Sigmoid colon (tissue), 4 donors: Measurements from ENCODE around the gene PIGM.

Source experiments
- EP300 ChIP-seq, 4 donors: sonication (generic); formaldehyde crosslinking; IDR thresholded peaks; one replicate each; pipeline ENCODE4 v1.6.1; 2017; ENCODE audit warnings: antibody characterized with exemption in 4 of 4
- POLR2A ChIP-seq, 2 donors: fragments of 450-650 bp; IDR thresholded peaks; one replicate each; pipeline ENCODE4 v1.6.1; 2016; ENCODE audit warnings: antibody characterized with exemption in 2 of 2, mild to moderate bottlenecking in 2 of 2, moderate library complexity in 2 of 2
- TF ChIP-seq, protein P1 (sequence below), 4 experiments: fragments of 450-650 bp in 3 of 4; fragments of 200-600 bp in 1 of 4; IDR thresholded peaks; one replicate each; pipeline ENCODE4 v1.5.1; 2016 to 2019; ENCODE audit warnings: antibody characterized with exemption in 4 of 4, mild to moderate bottlenecking in 3 of 4, moderate library complexity in 2 of 4

DNA sequence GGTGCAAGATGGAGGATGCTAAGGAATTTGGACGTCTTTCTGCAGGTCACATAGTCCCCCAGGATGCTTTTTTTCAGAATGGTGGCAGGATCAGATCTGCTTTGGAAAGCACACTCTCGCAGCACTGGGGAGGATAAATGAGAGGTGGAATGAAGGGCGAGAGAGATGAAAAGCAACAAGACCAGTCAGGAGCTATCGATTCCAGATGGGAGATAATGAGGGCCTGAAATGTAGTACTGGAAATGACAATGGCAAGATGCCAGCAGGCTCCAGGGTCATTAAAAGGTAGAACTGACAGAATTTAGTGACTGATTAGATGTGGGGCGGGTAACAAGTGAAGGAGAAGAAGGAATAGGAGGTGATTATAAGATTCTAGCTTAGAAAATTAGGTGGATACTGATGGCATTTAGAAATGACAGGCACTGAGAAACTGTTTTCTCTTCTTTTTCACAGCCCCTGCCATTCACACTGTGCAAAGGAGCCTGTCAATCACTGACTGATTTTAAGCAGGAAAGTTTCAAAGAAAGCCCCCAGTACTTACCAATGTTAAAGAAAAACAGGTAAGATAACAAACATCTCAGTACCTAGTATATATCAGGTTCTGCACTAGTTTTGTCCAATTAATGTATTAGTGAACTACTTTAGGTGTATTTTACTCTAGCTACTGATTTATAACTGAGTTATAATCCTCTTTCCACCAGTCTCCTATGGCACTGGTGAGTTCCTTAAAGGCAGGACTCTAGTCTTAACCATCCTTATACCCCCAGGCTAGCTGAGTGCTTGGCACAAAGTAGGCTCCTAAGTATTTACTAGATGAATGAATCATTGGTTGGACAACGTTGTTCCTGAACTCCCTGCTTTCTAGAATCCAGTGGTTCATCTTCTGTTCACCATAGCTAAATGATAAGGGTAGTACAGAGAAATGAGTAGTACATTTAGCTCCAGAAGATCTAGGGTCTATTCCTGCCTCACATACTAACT, 9.2 kb downstream of the PIGM start:
- TF ChIP-seq, protein P1, sequence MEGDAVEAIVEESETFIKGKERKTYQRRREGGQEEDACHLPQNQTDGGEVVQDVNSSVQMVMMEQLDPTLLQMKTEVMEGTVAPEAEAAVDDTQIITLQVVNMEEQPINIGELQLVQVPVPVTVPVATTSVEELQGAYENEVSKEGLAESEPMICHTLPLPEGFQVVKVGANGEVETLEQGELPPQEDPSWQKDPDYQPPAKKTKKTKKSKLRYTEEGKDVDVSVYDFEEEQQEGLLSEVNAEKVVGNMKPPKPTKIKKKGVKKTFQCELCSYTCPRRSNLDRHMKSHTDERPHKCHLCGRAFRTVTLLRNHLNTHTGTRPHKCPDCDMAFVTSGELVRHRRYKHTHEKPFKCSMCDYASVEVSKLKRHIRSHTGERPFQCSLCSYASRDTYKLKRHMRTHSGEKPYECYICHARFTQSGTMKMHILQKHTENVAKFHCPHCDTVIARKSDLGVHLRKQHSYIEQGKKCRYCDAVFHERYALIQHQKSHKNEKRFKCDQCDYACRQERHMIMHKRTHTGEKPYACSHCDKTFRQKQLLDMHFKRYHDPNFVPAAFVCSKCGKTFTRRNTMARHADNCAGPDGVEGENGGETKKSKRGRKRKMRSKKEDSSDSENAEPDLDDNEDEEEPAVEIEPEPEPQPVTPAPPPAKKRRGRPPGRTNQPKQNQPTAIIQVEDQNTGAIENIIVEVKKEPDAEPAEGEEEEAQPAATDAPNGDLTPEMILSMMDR (IDR thresholded peaks at IDR 0.05) = no peak
- no peak for TF ChIP-seq EP300 (IDR thresholded peaks at IDR 0.05)
- TF ChIP-seq POLR2A (IDR thresholded peaks at IDR 0.05) = no peak
